ENCODE results near the gene HOXC13.

HOXC13 gene

DNA sequence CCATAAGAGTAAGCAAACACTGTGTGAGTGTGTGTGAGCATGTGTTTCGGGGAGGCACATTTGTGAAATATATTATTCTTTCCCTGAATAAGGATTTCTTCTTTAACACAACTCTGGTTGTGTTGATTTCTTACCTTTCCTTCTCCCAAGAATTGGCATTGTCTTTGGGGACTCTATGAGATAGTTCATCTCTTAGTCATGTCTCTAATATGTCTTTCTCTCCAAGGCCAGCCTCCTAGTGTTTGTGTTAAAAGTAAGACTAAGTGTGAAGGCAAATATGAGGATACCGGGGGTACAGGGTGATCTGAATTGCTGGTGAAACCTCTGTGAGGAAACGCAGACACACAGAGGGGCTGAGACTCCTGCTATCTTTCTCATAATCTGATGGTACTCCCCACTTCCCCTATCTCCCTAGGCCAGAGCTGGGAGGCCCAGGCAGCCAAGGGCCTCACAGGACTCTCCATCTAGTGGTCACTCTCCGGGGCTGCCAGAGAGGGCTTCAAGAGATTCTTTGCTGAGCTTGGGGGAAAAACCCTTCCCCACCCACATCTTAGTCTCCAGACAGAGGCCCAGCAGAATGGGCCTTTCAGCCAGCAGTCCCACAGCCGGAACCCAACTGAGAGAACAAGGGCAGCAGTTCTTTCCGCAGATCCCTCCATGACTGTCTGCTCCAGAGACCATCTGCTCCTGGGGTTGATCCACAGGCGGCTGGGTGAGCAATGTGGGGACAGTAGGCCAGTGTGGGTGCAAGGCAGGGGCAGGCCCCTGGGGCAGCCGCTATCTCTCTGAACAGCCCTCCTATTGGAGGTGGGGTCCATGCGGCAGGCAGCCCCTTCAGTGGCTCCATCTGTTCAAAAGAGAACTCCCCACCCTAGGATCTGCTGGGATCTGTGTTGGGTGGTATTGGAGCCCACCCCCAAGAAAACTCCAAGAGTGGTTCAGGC, 10.3 kb downstream of the HOXC13 start:
- no peak for DNase-seq (ENCODE audit: low spot score)
- Histone ChIP-seq H3K4me3 (no peak overlapping the region), H3K27ac (no peak overlapping the region)
- TF ChIP-seq, protein P1, sequence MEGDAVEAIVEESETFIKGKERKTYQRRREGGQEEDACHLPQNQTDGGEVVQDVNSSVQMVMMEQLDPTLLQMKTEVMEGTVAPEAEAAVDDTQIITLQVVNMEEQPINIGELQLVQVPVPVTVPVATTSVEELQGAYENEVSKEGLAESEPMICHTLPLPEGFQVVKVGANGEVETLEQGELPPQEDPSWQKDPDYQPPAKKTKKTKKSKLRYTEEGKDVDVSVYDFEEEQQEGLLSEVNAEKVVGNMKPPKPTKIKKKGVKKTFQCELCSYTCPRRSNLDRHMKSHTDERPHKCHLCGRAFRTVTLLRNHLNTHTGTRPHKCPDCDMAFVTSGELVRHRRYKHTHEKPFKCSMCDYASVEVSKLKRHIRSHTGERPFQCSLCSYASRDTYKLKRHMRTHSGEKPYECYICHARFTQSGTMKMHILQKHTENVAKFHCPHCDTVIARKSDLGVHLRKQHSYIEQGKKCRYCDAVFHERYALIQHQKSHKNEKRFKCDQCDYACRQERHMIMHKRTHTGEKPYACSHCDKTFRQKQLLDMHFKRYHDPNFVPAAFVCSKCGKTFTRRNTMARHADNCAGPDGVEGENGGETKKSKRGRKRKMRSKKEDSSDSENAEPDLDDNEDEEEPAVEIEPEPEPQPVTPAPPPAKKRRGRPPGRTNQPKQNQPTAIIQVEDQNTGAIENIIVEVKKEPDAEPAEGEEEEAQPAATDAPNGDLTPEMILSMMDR (IDR thresholded peaks at IDR 0.05), result no peak

DNA sequence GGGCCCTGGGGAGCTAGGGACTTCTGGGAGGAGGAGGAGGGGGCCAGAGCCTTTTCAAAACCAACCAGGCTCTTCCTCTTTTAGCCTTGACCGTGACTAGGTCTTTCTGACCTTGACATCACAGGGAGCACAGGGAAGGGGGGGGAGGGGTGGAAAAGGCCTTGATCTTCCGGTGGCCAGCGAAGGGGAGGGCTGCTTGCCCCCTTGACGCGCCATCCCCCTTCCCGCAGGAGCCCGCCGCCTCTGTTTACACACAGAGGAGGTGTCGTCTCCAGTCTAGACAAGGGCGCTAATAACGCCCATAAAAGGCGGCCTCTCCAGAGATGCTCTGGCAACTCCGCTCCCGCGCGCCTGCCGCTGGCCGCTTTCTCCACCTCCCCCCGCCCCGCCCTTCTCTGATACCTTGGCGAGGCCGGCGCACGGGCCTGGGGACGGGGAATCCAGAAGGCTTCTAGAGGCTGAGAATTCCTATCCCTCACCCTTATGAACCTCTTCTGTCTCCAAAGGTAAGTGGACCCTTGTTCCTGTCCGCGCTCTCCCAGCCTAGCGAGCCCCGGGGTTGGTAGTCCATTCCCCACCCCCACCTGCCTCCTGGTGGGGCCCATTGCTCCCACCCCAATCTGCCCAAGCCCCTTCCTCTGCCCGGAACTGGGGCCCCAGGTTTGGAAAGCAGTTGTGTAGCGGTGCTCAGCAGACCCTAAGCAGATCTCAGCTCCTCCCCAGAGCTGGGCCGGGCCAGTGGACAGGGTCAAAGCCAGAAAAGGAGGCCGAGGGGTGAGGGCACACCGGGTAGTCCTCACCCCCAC, 11.2 kb downstream of the HOXC13 start:
- H3K27ac ChIP-seq, result no peak overlapping the region
- no peak for DNase-seq (ENCODE audit: low spot score)
- TF ChIP-seq, protein P1 (IDR thresholded peaks at IDR 0.05), result no peak
- H3K4me3 ChIP-seq, result no peak overlapping the region

DNA sequence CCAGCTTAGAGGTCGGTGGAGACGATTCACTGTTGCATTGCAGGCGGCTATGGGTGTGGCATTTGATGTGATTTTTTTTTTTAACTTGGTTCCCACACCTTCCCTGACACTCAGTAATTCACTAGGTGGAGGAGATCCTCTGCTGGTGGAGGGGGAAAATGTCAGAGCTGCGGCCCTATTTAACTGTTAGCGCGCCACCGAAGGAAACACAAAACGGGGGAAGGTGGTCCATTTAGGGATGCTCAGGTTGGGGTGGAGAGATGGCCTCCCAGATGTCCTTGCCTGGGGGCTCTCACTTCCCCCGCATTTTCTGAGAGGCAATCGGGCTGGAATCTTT, 11.8 kb downstream of the HOXC13 start:
- Histone ChIP-seq H3K27ac (no peak overlapping the region), H3K4me3 (no peak overlapping the region)
- TF ChIP-seq, protein P1 (IDR thresholded peaks at IDR 0.05), result no peak
- no peak for DNase-seq (ENCODE audit: low spot score)

DNA sequence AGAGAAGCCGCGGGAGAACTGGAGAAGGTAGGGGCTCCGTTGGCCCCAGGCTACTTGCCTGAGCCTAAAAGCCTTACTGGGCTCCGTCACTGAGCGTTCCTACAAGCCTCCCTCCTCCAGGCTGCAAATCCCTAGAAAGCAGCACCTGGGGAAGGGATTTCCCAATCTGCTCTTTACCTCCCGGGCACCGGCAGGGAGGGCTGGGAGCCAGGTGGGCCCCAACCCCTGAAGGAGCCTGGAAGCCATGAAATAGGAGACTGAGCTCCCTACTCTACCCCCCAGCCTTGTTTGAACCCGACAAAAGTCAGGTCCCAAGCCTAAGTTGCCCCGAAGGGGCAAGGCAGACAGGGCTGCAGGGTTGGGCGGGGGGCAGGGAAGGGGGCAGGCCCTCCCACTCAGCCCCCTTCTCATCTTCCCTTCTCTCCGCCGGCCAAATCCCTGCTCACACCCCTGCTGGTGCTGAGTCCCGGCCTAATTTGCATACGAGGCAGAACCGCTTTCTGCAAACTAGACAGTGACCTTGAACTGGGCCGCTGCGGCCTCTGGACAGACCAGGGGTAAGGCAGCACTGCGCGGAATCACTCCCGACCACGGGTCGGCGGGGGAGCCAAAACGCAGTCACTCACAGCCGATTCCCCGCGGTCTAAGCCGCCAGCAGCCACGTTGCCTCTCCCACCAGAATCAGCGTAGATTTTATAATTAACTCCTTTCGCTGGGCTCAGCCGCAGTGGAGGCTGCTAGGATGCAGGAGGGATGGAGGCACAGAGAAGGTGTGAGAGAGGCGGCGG, 12.4 kb downstream of the HOXC13 start:
- TF ChIP-seq, protein P1 (IDR thresholded peaks at IDR 0.05), result no peak
- Histone ChIP-seq H3K4me3 (no peak overlapping the region), H3K27ac (no peak overlapping the region)
- no peak for DNase-seq (ENCODE audit: low spot score)

DNA sequence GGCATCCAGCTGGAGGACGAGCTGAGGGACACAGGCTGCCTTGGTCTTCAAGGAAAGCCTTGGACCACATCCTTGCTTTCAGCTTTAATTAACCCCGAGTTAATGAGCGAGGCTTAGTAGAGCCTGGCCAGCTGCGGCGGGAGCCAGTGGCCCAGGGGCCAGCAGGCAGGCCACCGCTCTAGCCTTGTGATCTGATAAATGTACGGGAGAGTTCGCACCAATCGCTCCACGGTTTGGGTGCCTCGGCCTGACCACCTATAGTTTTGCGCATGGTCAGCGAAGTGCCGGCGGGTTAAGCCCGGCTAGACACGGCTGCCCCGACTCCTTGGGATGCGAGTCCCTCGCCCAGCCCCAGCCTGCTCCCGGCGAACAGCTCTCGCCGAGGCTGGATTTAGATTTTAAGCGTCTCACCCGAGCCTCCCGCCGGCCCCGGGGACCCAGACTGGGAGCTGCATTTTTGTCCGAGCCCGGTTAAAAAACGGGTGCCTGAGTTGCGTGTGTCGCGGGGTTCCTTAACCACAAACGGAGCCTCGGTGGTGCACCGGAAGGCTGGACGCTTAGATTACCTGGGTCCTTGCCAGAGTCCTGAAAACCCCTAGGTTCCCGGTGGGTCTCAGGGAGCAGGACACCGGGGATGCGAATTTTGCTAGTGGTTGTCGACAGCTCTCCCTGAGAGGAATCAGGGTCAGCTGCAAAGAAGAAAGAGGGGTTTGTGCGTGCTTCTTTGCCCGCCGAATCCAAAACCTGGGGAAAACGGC, 13.1 kb downstream of the HOXC13 start:
- DNase-seq (ENCODE audit: low spot score), result no peak
- Histone ChIP-seq H3K27ac (no peak overlapping the region), H3K4me3 (no peak overlapping the region)
- TF ChIP-seq, protein P1 (IDR thresholded peaks at IDR 0.05), result no peak

DNA sequence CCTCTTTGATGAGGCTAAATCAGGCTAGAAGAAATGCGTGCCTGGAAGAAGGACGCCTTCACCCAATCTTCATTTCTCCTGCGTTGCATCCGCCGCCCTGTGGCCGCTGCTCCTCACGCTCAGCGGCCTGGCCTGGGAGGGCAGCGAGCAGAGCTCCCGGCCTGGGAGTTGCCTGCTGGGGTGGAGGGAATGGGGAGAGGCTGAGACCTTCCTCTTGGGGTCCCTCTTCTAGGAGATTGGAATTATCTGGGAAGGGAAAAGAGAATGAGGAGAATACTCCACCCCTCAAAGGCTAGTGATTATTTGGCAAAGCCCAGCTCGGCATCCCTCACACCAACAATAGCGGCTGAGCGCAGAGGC, 13.7 kb downstream of the HOXC13 start:
- Histone ChIP-seq H3K27ac (no peak overlapping the region), H3K4me3 (no peak overlapping the region)
- DNase-seq (ENCODE audit: low spot score), result no peak
- TF ChIP-seq, protein P1 (IDR thresholded peaks at IDR 0.05), result no peak
